Fibroblast of skin of scalp (primary cell): ENCODE results near the gene TMEM38A.
"Not testable (repeated sequence)": the region's sequence is repeated elsewhere in the genome, so short reads cannot be mapped to it uniquely, and the experiment has no call there.

Experiments
- DNase-seq: peaks from one replicate; pipeline ENCODE4 v3.0.0-alpha.2; 2013

Gene TMEM38A

GRCh38 chr19:16677055-16677454 is 16.1 kb downstream of the TMEM38A start:
- no peak for DNase-seq

GRCh38 chr19:16678498-16678897 is 17.6 kb downstream of the TMEM38A start:
- no peak for DNase-seq

GRCh38 chr19:16679811-16680210 is 18.9 kb downstream of the TMEM38A start:
- no peak for DNase-seq

GRCh38 chr19:16682539-16682938 is 21.6 kb downstream of the TMEM38A start:
- no peak for DNase-seq

- DNase-seq: no peak
Observed at GRCh38 chr19:16684216-16684615, 23.3 kb downstream of the TMEM38A start.

- no peak for DNase-seq
Observed at GRCh38 chr19:16688084-16688483, 27.1 kb downstream of the TMEM38A start.

GRCh38 chr19:16698914-16699313 is 38.0 kb downstream of the TMEM38A start:
- DNase-seq: no peak

GRCh38 chr19:16702123-16702522 is 41.2 kb downstream of the TMEM38A start:
- peak; percentile 9 for DNase-seq

GRCh38 chr19:16703677-16704076 is 42.7 kb downstream of the TMEM38A start:
- DNase-seq: no peak

GRCh38 chr19:16710870-16711269 is 49.9 kb downstream of the TMEM38A start:
- not testable (repeated sequence) for DNase-seq

GRCh38 chr19:16712295-16712694 is 51.4 kb downstream of the TMEM38A start:
- not testable (repeated sequence) for DNase-seq

GRCh38 chr19:16714702-16715287 is 53.9 kb downstream of the TMEM38A start:
- DNase-seq: peak; percentile 13

- no peak for DNase-seq
Observed at GRCh38 chr19:16715611-16716010, 54.7 kb downstream of the TMEM38A start.

GRCh38 chr19:16721051-16721450 is 60.1 kb downstream of the TMEM38A start:
- DNase-seq: no peak

- DNase-seq: no peak
Observed at GRCh38 chr19:16722591-16722990, 61.7 kb downstream of the TMEM38A start.

GRCh38 chr19:16726916-16727315 is 66.0 kb downstream of the TMEM38A start:
- no peak for DNase-seq

GRCh38 chr19:16735650-16736266 is 74.8 kb downstream of the TMEM38A start:
- not testable (repeated sequence) for DNase-seq

GRCh38 chr19:16736709-16737108 is 75.8 kb downstream of the TMEM38A start:
- DNase-seq: no peak

- no peak for DNase-seq
Observed at GRCh38 chr19:16737911-16738310, 77.0 kb downstream of the TMEM38A start.

- no peak for DNase-seq
Observed at GRCh38 chr19:16739546-16739945, 78.6 kb downstream of the TMEM38A start.
